Skin of body (tissue), 2 donors: ENCODE results near the gene CELF4. TPM values are rescaled to one million over a fixed set of nuclear protein-coding genes. Genes with fewer than 3 reads are reported as not detected.

Experiments
- DNase-seq: peaks from one replicate; lab custom pipeline; 2025; lab: John Stamatoyannopoulos, UW
- total RNA-seq: library from RNA; depleted of rRNA; stranded (reverse); fragments of >200 nt; gene quantifications from one replicate; pipeline ENCODE4 v1.2.3, GENCODE V29; 2014

Gene CELF4
- total RNA-seq, 1 donor from 2014 or later, result 0.69 TPM

DNA sequence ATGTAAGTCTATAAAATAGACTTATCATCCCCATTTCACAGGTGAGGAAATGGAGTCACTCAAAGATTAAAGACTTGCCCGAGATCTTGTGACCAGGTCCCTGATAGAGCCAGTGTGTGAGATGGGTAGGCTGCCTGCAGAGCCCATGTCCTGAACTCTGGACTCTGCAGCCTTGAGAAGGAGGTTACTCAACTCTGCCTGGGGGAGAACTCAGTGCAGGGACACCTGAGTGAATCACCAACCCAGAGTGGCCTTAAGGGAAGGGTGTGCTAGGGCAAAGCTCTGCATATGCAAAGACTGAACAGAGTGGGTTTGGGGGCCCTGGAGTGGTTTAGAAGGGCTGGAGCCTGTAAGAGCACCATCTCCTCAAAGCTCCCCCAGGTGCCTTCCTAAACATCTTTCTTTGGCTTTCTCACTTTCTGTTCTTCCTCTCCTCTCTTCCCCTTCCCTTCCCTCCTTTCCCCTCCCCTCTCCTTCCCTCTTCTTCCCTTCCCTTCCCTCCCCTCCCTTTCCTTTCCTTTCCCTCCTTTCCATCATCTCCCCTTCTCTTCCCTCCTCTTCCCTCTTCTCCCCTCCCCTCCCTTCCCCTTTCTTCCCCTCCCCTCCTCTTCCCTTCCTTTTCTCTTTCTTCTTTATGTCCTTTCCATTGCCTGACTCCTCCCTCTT is 67.6 kb downstream of the CELF4 start:
- no peak for DNase-seq

DNA sequence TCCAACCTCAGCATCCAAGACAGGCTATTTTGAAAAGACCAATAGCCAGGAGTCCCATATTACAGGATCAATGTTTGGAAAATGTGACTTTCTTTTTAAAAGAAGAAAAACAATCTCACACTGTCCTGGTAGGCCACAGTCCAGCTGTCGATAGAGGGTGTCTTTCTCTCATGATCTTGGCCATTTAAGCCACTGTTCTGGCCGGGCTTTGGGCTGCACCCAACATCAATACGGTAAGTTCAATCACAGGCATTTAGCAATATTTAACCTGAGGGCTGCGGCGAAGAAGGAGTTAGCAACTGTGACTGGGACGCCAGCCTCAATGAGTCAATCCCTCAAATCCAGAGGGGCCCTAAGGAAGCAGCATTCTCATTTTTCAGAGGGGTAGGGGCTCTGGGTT is 69.0 kb downstream of the CELF4 start:
- no peak for DNase-seq

DNA sequence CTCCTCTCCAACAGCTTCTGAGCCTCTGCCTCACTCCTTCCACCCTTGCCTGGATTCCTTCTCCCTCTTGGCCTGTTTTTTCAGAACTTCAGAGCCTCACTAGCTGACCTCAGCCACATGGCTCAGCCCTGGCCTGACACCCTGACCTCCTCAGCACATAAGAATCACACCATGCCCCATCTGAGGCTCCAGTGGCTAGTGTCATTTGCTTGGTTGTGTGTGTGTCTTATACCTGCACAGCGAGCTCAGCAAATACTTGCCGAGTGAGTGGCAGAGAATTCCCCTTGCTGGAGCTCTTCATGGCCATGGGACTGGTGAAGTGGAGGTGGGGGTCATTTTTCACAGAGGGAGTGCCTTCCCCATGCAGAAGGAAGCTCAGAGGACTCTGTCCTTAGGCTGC is 70.2 kb downstream of the CELF4 start:
- no peak for DNase-seq

DNA sequence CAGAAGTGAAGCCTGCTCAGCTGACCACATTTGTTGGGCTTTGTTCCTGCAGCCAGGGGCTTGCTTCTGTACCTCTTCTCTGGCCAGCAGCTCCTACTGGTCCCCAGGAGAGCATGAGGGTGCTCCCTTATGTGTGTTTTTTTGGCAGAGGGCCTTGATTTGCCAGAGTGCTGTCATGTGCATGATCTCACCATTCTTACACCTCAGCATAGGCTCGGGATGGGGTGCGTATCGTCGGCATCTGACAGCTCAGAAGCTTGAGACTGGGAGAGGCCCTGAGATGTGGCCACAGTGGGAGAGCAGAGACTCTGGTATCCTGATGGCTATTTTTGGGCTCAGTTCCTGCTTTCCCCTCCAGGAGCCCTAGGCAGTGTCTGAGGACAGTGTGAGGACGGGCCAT is 71.2 kb downstream of the CELF4 start:
- DNase-seq, result no peak

DNA sequence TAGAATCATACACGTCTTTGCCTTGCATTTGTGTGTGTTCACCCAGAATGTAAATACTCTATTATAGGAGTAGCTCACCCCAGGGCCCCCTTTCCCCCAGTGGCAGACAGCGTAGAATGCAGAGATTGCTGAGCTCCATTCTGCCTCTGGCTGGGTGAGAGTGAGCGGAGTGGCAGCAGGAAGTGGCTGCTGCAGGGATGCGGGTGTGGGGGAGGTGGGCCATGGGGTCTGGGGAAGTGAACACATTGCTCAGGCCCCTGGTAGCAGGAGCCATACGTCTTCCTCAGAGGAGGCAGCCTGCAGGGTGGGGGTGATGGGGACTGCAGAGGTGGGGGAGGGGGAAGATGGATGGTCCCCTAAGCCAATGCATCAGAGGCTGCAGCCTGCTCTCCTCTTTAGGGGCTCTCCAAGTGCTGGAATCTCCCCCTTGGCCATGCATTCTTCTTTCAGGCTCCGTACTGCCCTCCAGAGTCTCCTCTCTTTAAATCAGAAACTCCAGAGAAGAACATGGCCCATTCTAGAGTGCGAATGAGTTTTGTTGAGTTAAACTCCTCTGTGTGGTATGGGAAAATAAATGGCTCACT is 72.2 kb downstream of the CELF4 start:
- DNase-seq, result no peak

DNA sequence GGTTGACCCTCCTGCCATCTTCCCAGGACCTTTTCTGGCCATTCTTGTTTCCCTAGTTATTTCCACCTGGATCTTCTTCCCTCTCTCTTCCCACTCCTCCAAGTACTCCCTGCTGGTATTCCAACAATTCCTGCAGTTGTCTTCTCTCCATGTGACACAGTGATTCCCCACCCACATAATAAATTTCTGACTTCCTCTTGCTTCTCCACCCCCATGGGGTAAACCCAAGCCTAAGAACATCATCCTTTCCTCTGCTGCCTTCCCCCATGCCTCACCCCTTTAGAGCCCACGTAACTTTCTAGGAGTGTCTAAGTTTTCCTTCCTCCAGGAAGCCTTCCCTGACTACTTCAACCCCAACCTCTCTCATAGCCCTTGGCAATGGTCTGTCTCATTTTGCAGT is 72.6 kb downstream of the CELF4 start:
- no peak for DNase-seq

DNA sequence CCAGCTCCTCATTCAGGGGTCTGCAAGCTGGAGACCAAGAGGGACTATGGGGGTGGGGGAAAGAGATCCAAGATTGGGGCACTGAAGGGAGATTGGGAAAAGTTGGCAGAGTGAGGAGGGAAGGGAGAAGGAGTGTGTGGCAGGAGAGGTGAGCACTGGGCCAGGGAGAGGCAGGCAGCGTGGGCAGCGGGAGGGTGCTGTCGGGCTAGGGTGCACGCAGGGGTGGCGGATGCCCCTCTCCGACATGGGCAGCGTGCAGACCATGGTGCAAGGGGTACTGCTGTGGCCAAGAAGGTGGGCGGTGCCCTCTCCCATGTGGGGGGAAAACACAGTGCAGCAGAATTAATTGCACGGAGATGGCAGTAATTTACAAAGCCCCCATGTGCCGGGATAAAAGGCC is 74.1 kb downstream of the CELF4 start:
- no peak for DNase-seq

DNA sequence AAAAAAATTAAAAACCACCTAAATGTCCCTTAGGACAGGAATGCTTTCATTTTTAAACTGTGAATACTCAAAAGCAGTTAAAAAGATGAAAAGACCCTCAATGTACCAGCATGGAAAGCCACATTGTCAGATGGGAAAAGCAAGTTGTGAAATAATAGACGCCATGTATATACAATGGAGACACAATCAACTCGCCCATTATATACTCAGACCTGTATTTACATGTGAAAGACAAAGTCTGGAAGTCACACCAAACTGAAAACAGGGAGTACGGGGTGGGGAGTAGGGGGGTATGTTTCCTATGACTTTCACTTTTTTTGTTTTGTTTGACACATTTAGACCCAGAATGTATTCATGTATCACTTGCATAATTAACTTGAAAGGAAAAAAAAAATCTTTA is 75.6 kb downstream of the CELF4 start:
- DNase-seq, result no peak

DNA sequence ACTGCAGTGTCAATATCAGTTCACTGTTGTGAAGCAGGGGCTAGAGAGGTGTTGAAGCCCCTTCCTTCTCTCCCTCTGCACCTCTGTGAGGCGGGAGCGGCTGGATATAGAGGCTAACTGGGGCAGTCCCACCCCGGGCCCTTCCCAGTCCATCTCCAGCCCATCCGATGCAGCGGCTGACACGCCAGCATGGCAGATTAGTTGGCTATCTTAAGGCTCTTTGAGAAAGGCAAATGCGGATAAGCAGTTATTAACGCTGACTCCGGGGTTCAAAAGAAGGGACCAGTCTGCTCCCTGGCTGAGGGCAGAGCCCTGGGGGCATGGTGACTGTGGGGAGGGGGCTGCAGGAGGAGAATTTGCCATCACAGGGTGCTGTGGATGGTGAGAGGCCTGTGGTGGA is 76.6 kb downstream of the CELF4 start:
- no peak for DNase-seq

DNA sequence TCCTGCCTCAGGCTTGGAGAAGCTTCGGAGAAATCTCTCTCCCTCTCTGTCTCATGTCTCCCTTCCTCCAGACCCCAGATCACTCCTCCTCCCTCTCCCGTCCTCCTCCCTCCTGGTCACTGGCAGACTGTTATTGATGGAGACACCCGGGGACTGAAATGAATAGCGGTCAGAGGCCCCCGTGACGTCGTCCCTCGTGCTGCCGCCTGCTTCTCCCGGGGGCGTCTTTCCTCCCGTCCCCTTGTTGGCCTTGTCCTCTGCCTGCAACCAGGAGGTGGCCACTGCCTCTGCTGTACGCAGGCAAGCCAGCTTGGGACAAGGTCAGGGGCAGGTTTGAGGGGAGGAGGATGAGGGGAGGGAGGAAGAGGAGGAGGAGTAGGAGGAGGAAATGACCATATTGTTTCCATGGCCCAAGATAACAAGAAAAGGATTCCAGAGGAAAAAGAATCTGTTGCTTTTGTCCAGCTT is 78.2 kb downstream of the CELF4 start:
- no peak for DNase-seq

DNA sequence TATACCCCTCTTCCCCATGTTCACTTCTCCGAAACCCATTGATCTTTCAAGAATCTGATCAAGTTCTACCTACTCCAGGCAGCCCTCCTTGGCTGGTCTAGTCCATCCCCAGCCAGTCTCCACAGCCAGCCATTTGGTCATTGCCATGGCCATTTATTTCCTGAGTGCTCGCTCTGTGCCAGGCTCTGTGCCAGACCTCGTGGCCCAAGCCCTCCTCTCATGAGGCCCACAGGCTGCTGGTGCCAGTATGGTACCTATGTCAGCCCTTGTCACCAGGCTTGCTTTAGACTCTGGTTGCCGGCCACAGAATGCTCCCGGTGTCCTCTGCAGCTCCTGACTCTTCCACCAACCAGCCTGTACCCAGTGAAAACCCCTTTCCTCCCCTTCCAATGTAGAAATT is 78.8 kb downstream of the CELF4 start:
- no peak for DNase-seq

DNA sequence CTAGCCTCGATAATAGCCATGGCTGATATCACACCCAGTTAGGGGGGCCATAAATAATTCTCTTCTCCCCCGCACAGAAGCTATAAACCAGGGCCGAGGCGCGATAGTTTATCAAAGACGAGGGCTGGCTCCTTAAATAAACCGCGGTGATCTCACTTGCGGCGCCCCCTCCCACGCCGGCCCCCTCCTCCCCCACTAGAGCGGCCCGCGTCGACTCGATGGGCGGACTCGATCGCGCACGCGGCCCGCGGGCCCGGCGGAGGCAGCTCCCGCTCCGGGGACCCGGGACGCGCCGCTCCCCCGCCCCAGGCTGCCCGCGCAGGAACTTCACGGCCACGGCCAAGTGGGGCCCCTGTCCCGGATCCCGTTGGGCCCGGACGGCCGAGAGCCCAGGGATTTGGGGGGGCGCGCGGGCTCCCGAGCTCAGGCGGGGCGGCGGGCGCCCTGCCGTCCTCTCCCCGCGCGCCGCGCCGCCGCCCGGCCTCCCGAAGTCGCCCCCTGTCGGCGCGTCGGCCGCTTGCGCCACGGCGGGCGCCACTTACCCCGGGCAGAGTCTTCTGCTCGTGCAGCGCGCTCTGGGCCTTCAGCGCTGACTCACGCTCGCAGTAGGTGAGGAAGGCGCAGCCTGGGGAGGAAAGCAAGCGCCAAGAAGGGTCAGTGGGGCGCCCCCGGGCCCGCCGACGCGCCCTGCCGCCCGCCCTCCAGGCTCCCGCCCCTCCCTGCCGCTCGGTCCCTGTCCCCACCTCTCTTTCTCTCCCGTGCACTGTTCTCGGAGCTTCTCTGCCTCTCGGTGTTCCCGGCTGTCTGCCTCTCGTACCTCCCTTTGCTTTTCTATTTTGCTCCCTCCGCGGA is 80.4 kb downstream of the CELF4 start:
- no peak for DNase-seq

DNA sequence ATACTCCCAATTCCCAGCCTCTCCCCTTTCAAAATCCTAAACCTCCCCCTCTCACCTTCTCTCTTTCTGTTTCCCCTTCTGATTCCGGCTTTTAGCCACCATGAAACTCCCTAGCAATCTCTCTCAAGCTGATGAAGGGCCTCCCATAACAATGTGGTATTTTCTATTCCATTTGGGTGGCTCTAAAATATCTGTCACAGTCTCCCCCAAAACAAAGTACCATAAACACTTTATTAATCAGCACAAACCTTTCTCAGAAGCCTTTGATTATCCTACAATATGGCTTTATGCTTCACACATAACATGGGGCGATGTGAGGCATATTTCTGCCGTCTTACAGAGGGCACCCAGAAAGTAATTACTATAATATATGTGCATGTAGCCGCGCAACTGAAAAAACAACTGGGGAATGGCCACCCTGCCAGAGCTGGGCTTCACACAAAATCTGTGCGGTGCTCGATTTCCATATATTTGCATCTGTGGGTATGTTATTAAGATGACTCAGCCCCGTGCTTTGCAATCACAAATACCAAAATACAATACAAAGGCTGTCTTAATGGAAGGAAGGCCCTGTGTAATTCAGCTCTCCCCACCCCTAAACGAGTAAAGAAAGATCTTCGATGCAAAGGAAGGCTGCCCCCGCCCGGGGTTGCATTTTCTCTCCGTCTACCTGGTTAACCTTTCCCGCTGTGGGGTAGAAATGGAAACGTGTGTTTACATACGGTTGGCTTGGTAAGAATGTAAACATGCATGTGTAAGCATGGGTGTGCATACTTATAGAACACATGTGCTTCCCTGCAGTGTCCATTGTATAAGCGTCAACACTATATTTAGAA is 81.4 kb downstream of the CELF4 start:
- DNase-seq, result no peak

DNA sequence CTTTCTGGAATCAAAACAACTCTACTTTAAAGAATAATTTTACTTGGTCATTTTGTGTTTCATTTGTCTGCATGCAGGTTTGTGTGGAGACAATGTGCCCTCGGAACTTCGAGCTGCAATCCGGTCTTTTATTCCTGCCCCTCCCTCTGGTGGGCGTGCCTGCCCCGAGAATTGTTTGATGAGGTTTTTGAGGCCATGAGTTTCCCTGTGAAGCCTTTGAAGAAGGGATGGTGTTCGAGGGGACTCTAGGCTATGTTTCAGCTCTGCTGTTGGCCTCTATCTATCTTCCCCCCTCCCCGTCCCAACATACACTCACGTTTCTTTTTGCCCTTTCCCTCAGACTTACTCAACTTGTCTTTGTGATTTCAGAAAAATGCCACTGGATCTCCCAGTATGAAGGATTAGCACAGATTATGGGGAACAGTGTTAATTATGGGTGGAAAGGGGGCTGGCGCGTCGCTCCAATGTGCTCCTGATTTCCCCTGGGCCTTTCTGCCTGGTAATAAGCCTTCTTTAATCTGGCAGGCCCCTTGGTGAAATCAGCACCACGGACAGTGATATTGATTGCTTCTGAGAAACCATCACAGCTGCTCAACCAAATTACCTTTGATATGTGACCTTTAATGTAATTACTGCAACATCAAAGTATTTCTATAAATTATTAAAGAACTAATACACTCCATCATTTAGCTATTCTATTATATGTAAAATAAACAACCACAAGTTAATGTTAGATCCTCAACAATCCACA is 82.2 kb downstream of the CELF4 start:
- no peak for DNase-seq

DNA sequence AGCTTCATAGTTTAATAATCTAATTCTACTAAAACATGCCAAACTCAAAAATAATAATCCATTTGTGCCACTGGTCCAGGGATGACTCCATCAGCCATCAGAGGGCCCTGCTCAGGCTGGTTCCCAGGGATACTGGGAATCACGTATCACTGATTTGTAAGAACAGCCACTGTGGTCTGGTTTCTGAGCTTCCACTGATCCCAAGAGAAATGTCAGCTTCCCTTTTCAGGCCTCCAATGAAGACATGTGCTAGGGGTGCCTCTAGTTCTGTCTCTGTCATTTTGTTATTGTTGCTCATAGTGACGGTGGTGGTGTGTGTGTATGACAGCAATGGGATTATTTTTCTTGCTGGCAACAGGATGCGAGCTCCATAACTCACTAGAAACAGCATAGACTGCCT is 83.2 kb downstream of the CELF4 start:
- no peak for DNase-seq

DNA sequence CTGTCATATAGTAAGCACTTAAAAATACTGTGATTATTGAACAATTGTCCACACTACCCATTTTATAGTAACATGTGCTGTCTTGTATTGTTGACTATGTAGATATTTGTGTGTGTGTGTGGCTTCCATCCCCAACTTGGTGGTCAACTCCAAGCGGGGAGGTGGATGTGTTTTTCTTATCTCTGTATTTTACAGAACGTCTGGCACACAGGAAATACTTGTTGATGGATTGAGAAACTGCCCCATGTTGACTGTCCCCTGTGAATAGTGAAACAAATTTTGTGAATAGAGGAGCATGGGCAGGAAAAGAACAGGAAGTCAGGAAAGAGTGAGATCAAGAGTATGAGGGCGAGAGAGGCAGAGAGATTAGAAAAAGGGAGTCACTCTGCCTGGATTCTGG is 83.6 kb downstream of the CELF4 start:
- DNase-seq, result no peak

DNA sequence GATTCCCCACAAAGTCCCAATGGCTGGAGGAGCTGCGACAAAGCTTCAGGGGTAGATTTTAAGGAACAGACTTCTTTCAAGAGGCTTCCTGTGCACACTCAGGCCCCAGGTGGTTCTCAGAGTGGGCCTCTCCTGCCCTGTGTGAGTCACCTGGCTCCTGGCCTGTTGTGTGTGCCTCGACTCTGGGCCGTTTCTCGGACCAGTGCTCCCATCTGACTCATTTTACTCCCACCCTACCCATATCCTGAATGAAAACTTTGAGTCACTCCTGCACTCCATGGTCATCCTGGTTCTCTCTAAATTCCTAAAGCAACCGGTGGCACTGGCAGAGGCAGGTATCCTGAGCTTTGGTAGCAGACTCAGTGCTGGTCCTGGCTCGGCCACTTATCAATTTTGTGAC is 84.1 kb downstream of the CELF4 start:
- no peak for DNase-seq

DNA sequence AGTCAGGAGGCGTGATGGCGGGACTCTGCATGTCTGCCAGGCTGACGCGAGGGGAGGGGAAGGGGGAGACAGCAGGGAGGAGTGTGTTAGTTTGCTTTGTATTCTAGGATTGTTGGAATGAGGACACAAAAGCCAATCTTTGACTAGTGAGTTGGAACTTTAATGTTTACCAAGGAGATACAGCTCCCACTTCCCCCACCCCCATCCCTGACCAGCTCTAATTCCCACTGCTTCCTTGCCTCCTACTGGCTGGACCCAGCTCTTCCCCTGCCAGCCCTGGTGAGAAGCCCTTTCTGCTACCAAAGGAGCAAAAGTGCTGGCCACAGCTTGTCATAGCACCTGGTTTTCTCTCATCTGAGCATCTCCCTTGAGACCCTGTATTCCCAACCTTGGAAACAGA is 84.5 kb downstream of the CELF4 start:
- DNase-seq, result no peak

DNA sequence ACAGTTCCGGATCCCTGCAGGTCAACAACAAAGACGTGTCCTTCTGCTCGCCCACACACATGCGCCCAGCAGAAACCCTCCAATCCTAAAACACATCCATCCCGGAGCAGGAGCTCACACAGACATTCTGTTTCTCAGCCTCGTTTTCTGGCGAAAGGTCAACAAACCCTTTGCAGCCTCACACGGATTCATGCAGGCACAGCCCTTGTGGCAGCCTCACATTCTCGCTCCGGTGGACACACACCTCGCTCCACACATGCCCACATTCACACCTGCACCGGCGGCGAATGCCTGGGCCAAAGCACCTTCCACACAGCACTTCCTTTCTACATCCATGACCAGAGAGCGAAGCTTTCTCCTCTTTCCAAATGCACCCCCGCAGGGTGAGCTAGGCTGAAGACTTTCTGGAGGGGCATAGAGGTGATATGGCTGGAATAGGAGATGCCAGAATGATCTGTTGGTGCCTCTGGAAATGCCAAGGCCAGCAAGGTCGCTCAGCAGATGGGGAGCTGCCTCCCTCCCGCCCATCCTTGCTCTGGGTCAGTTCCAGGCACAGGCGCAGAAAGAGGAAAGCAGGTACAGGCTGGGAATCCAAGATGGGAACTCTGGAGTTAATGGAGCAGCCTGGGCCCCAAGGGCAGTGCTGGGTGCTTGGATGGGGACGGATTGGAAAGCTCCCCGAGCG is 88.8 kb downstream of the CELF4 start:
- no peak for DNase-seq

DNA sequence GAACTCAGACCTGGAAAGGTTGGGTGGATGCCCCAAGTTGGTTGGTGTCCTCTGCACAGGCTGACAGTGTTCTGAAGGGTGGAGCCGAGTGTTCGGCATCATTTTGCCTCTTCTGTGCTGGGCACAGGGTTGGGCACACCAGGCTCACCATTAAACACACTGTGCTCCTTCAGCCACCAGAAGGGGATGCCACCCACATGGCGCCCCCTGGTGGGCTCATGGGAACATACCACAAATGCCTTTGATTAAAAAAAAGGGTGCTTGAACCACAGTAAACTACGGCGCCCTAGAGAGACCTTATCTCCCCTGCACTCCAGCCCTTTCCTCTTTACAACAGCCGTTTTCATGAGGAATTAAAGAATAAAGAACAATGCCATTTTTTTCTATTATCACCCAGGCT is 89.4 kb downstream of the CELF4 start:
- no peak for DNase-seq
